ENCODE data around the gene HOXC5. TPM values are rescaled to one million over a fixed set of nuclear protein-coding genes. Genes with fewer than 3 reads are reported as not detected.

The HOXC5 gene
- under 1 TPM in 4 of 5 donors, not detected in 1; 0.16 to 0.40 (median 0.22) TPM for polyA plus RNA-seq (ENCODE audit: insufficient read depth in 1 of 5, insufficient read length in 5 of 5, low replicate concordance in 1 of 5)
- long read RNA-seq, donor 1 = 0 reads
- long read RNA-seq, donor 2 = 0 reads
- long read RNA-seq, donor 3 = 0 reads
- long read RNA-seq, donor 4 = 0 reads
- long read RNA-seq, donor 5 = 0 reads
- long read RNA-seq, donor 6 = 0 reads
- long read RNA-seq, donor 7 = 0 reads
- long read RNA-seq, donor 8 = 0 reads

DNA sequence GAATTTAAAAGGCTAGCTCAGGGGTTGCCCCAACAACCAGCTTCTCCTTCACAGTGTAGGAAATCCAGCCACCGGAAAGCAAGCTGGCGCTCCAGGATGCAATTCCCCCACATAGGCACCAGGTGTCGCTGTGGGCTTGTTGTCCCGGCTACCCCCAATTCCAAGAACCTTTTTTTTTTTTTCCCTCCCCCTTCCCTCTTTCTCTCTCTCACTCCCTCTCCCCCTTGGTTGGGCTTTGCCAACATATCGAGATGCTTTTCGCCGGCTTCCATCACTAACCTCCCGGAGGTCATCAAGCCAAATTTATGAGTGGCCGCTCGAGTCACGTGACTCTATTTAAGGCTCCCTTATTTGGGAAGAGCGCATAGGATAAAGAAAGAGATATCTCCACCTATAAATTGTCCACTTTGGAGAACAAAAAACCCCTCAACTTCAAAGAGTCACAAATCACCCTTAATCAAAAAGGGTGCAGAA is at the start of gene HOXC5:
HOXC5 (plus strand) TSS at position 424 of the 474 bp plus-strand sequence. CDS start 73 bp downstream, outside the sequence.
- DNase-seq = peak in 1 of 2 donors; percentile 84

- no peak for DNase-seq
Observed at GRCh38 chr12:53983568-53983949, 49.3 kb upstream of the HOXC5 start.

DNA sequence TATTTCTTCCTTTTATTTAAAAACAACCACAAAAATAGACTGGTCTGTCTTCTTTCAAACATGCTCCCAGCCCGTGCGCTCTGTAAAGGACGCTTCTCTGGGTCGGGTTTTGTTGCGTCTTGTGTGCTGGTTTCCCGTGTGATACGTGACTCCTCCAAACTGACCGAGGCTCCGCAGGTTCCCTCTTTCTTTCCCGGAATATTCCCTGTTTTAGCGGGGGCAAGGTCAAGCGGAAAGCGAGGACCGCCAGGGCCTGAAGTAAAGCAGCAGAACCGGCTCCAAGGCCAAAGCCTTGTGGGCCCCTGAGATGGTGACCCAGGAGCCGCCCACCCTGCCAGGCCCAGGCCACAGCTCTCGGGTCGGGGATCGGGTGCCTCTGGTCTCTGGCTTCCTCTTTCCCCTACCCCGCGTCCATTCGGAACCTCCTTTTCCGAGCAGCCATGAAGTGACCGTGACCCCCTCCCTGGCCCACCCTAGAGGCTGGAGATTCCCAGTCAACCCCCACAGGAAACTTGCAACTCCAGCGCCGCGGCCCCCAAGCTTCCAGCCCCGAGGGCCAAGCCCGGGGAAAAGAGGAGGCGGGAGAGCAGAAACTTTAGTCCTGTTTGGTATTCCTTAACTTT is 48.8 kb upstream of the HOXC5 start:
- no peak for DNase-seq

- peak; percentile 67 to 73 for DNase-seq
Observed at GRCh38 chr12:53984901-53985691, 47.8 kb upstream of the HOXC5 start, which contains the start of gene HOXC10. TSS of gene HOXC10 (plus strand) at chr12:53985146. CDS start at chr12:53985260, 114 bp downstream.

DNA sequence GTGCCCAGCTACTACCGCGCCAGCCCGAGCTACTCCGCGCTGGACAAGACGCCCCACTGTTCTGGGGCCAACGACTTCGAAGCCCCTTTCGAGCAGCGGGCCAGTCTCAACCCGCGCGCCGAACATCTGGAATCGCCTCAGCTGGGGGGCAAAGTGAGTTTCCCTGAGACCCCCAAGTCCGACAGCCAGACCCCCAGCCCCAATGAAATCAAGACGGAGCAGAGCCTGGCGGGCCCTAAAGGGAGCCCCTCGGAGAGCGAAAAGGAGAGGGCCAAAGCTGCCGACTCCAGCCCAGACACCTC is 47.2 kb upstream of the HOXC5 start:
- DNase-seq = no peak

DNA sequence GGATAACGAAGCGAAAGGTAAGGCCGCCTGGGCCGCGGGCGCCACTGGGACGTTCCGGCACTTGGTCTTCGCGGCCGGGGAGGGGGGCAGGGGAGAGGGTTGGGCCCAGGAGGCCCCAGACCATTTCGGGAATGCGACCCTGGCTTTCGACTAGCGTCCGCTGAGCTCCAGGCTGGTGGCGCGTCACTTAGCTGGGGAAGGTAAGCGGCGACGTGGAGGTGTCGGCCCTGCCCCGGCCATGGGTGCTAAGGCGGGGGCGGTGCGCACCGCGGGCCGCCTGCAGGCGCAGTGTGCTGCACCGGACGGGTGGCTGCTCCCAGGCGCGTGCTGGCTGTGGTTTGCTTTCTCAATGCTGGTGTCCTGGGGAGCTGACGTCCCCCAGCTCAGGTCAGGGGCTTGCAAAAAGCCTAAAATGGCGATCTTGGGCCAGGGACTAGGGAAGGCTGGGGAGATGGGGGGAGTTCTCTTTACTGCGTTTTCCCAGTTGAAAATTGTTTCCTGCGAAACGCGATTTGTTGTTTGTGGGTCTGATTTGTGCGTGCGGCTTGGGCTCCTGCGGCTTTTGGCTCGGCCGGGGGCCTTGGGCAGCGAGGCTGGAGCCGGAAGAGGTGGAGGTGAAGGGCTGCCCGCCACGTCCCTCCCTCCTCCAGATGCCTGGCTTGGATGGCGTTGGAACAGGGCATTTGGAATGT is 46.7 kb upstream of the HOXC5 start:
- no peak for DNase-seq

GRCh38 chr12:53986686-53987483 is 46.0 kb upstream of the HOXC5 start:
- DNase-seq = no peak

DNA sequence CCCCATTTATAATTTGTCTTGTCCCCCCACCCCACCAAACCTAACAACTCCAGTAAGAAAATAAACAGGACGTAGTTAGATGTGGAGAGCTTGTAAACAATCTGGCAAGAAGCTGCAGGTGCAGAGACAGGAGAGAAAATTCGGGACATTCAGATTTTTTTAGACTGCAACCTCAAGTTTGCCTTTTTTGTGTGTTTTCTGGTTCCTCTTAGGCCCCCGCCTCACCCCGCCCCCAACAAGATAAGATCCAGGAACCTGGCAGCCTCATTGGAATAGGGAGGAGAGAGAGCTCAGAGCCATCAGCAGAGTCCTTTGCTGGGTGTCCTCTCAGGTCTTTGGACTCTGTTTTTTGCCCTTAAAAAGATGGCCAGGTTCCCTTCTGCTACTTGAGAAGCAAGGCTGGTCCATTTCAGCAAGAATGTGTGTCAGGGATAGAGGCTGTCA is 45.0 kb upstream of the HOXC5 start:
- DNase-seq = no peak

DNA sequence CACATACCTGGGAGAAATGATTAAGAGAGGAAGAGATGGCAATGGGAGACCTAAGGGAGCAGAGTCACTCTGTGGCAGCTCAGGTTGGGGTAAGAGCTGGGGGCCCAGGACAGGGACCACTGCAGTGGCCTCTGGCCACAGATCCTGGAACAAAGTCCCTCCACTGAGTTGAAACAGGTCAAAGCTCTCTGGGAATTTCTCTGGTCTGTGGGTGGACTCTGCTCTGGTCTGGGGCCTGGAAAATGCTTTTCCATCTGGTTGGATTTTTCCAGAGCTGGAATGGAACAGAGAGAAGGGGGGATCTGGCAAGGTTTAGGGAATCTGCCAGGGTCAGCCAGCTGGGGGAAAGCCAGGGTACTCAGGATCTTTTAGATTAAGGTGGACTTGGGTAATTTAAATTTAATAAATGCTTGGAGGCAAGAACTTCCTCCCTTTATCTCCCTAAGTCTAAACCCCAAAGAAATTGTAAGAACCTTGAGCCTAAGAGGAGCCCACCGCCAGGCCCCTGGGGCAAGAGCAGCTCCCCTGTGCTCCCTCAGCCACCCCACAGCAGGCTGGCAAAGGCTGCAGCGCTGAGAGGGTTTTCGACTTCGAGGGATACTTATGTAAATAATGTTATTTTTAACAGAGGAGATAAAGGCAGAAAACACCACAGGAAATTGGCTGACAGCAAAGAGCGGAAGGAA is 44.2 kb upstream of the HOXC5 start:
- no peak for DNase-seq

GRCh38 chr12:53989227-53990113 is 43.4 kb upstream of the HOXC5 start:
- DNase-seq = no peak

DNA sequence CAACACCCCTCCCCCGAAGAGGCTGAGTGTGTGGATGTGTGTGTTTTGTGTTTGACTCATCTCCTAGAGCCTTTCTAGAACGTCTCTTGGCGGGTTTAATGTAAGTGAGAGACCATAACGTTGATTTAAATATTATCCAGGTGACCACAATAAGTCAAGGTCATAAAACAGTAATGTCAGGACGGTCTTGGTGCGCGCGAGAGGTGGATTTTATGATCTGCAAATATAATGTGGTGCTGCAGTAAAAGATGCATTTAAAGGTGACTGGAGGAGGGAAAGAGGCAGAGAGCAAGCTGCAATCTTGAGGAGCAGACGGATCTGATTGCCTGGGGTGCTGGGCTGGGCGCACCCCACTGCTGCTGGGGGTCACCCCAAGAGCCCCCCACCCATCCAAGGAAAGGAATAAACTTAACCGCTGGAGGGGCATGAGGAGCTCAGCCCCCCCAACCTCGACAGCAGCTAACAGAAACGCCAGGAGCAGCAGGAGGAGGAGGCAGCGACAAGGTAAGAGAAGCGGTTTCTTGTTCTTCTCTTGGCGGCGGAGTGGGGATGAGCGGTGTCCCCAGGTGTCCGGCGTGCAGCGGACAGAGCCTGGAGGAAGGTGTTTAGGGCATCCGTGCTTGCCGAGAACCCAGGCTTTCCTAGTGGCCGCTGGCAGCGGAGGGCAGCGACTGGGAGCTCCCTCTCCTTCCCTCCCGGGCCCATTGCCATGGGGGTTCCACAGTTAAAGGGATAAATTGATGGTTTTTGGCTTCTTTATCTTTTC is 42.4 kb upstream of the HOXC5 start:
- DNase-seq = no peak

DNA sequence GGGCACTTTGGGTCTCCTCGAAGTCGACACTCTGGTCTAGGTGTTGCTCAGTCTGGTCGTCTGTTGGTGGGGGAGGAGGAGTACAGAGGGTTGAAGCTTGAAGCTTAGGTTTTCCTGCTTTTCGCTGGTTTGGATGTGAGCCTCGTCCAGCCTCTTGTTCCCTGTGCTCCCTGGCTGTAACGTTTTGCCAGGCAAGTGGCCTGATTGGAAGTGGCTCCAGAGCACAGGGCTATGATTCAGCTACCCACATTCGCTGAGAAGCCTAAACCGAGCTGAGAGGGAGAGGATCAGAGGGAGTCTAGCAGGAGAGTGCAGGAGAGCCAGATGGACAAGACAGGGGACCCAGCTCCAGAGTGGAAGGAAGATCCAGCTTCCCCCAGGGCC is 41.8 kb upstream of the HOXC5 start:
- DNase-seq = no peak

GRCh38 chr12:53992377-53992889 is 40.4 kb upstream of the HOXC5 start:
- DNase-seq = no peak

- no peak for DNase-seq
Observed at GRCh38 chr12:53993162-53994008, 39.5 kb upstream of the HOXC5 start.

DNA sequence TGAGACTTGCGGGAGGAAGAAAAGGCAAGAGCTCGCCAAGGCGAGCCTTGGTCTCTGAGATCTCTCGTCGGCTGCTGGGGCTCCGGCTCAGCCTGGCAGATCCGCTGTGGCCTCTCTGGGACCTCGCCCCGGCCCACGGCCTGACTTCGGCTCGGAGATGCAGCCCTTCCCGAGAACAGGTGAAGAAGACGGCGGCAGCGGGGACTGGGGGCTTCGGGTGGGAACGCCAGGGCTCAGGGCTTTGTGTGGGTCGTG is 38.9 kb upstream of the HOXC5 start:
- DNase-seq = no peak

DNA sequence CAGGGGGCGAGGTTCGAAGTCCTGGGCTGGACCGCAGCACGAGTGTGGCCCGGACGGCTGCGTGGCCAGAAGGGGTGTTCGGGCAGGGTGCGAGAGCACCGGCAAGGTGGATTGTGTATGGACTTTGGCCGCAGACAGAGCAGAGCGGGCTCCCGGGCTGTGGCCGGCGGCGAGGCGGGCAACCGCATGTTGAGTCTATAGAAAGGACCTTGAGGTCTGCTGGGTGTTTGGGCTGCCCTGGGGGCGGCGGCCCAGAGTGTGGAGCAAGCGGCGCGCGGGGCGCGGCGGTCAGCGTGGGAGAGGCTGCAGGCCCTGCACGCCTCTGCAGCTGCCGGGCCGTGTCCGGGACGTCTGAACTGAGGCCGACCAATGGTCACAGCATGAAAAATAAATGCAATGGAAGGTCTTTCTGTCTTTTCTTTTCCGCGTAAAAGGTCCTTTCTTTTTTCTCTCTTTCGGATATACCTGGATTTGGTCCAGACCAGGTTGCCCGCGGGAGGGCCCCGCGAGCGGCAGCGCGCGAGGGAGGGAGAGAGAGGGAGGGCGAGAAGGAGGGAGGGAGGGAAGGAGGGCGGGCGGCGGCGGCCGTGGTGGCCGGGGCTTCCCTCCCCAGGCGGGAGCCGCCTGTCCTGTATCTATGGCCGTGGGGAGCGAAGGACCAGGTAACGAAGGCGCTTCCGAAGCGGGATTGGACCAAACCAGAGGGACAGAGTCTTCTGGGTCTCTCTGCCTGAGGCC is 38.4 kb upstream of the HOXC5 start:
- no peak for DNase-seq

DNA sequence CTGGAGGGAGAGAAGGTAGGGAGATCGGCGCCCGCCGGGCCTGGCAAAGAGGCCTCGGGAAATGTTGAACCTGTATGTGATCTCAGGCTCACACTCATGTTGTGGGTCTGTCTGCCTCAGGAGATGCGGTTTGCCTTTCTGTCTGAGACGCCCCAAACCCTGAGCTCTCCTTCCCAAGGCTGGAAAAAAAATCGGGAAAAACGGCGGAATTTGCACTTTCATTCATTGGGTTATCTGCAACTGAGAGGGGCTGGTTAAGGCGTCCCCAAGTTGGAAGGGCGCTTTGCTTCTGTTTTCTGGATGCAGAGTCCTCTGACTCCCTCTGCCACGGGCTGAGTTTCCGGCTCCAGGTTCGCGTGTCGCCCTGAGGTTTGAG is 37.9 kb upstream of the HOXC5 start:
- no peak for DNase-seq
